ENCODE data around the gene KRTAP1-3. TPM values are rescaled to one million over a fixed set of nuclear protein-coding genes. Genes with fewer than 3 reads are reported as not detected.

KRTAP1-3 gene
- total and polyA plus RNA-seq, 2 donors (not counting 1 experiment from before 2014, with no cell fraction given) = not detected

DNA sequence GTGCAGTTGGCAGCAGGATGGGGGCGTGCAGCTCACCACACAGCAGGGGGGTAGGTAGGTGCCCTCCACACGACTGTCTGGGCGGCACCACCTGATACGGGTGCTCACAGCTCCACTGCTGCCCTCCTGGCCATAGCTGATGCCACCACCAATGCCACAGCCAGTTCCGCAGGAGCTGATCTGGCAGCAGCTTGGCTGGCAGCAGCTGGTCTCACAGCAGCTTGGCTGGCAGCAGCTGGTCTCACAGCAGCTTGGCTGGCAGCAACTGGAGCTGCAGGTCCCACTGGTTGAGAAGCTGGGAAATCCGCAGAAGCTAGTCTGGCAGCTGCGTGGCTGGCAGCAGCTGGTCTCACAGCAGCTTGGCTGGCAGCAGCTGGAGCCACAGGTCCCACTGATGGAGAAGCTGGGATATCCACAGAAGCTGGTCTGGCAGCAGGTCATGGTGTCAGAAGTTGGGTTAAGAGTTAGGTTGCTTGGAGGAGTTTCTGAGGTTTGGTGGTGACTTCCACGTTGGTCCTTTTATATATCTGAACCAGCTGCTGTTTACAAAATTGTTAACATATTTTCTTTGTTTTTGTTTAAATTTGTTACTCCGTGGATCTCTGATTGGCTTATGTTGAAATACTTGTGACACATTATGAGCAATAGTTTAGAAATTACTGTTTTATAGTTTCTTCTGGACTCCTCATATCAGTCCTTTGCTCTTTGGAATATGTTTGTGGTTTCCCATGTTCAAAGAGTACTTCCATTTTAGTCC is 7.8 kb downstream of the KRTAP1-3 start, which contains the start of gene KRTAP1-5:
Gene KRTAP1-5, minus strand, starts transcription at position 494 of the 757 bp plus-strand sequence. Its CDS starts 53 bp downstream, at position 441.
- TF ChIP-seq, protein P1, sequence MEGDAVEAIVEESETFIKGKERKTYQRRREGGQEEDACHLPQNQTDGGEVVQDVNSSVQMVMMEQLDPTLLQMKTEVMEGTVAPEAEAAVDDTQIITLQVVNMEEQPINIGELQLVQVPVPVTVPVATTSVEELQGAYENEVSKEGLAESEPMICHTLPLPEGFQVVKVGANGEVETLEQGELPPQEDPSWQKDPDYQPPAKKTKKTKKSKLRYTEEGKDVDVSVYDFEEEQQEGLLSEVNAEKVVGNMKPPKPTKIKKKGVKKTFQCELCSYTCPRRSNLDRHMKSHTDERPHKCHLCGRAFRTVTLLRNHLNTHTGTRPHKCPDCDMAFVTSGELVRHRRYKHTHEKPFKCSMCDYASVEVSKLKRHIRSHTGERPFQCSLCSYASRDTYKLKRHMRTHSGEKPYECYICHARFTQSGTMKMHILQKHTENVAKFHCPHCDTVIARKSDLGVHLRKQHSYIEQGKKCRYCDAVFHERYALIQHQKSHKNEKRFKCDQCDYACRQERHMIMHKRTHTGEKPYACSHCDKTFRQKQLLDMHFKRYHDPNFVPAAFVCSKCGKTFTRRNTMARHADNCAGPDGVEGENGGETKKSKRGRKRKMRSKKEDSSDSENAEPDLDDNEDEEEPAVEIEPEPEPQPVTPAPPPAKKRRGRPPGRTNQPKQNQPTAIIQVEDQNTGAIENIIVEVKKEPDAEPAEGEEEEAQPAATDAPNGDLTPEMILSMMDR (IDR thresholded peaks at IDR 0.05) = no peak
- TF ChIP-seq EZH2 (IDR thresholded peaks at IDR 0.05; ENCODE audit: borderline replicate concordance, insufficient read depth, low read depth, low read length, poor library complexity, severe bottlenecking) = no peak
- POLR2A ChIA-PET = no interaction called here
- ATAC-seq (ENCODE audit: low read depth) = no peak
- Histone ChIP-seq H3K4me2 (replicated peaks; ENCODE audit: low read depth, low read length, poor library complexity, severe bottlenecking) (no peak within 1 kb of the TSS), H3K4me3 (ENCODE audit: control extremely low read depth in 1 of 5, extremely low read depth in 1 of 5, insufficient read depth in 1 of 5, low read depth in 2 of 5, low read length in 4 of 5) (no peak within 1 kb of the TSS), H2AFZ (ENCODE audit: insufficient read depth, low read depth, low read length, poor library complexity, severe bottlenecking) (no peak within 1 kb of the TSS), H4K20me1 (ENCODE audit: control insufficient read depth, insufficient read depth, low read length, poor library complexity, severe bottlenecking) (no peaks in the 10 kb centered on the region), H3K27me3 (replicated peaks in 1 of 4; ENCODE audit: control extremely low read depth in 1 of 4, control insufficient read depth in 3 of 4, insufficient read depth in 4 of 4, low read length in 3 of 4) (peaks cover 0 to 9% (median 3%) of the 10 kb centered on the region in 4 experiments), H3K9me3 (ENCODE audit: control extremely low read depth in 1 of 3, control insufficient read depth in 2 of 3, insufficient read depth in 1 of 3, low read length in 2 of 3) (no peaks in the 10 kb centered on the region), H3K79me2 (ENCODE audit: control insufficient read depth, insufficient read depth, low read length) (no peaks in the 10 kb centered on the region), H3K27ac (ENCODE audit: low read length in 2 of 2) (no peak within 1 kb of the TSS), H3K9ac (ENCODE audit: low read length) (no peak within 1 kb of the TSS), H3K4me1 (ENCODE audit: control insufficient read depth in 2 of 2, insufficient read depth in 2 of 2, low read length in 2 of 2) (no peaks in the 10 kb centered on the region), H3K36me3 (replicated peaks in 1 of 2; ENCODE audit: control extremely low read depth in 1 of 2, control insufficient read depth in 1 of 2, extremely low read depth in 1 of 2, insufficient read depth in 2 of 2, low read length in 1 of 2) (no peaks in the 10 kb centered on the region)
- Mint-ChIP-seq H3K9me3 (ENCODE audit: insufficient read depth) (peaks cover 8% of the 10 kb centered on the region), H3K4me3 (no peak within 1 kb of the TSS), H3K4me1 (no peaks in the 10 kb centered on the region), H3K27ac (no peak within 1 kb of the TSS), H3K27me3 (peaks cover 66% of the 10 kb centered on the region)
- DNase-seq = no peak
- intact Hi-C loops (cut with micrococcal nuclease) = no loop called here
- CTCF ChIA-PET = no interaction called here
- WGBS (ENCODE audit: insufficient coverage) = 88% methylated on average over 7 of the region's 9 CpGs

DNA sequence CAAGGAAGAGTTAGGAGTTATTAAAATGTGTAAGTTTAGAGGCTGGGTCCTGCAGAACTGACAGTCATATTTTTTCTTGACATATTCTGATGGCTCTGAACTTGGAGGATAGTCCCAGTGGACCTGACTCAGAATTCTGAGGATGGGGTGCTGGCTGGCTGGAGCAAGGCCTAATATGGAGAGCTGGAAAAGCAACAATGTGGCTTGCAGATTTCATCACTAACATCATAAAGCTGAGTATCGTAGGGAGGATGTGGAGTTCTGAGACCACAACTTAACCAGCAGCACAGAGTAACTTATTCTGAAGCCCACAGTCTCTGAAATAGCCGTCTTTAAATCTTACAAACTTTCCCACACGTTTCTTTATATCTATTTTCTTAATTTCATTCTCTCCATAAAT is 10.0 kb downstream of the KRTAP1-3 start:
- peaks cover 11% of the 10 kb centered on the region for H3K9me3 Mint-ChIP-seq (ENCODE audit: insufficient read depth)
- ChIA-PET POLR2A (no interaction called here), CTCF (interaction anchor here (0.7 kb wide), 1 partner anchor 297 kb away, joined by 3 read pairs; no protein-coding TSS in a partner anchor)
- peaks cover 62% of the 10 kb centered on the region for H3K27me3 Mint-ChIP-seq
- TF ChIP-seq, protein P1 (IDR thresholded peaks at IDR 0.05) = no peak
- no peak for TF ChIP-seq EZH2 (IDR thresholded peaks at IDR 0.05; ENCODE audit: borderline replicate concordance, insufficient read depth, low read depth, low read length, poor library complexity, severe bottlenecking)
- H2AFZ ChIP-seq (ENCODE audit: insufficient read depth, low read depth, low read length, poor library complexity, severe bottlenecking) = no peak overlapping the region
- H3K4me3 Mint-ChIP-seq = no peak overlapping the region
- peaks cover 0 to 3% (median 2%) of the 10 kb centered on the region in 4 experiments for H3K27me3 ChIP-seq (replicated peaks in 1 of 4; ENCODE audit: control extremely low read depth in 1 of 4, control insufficient read depth in 3 of 4, insufficient read depth in 4 of 4, low read length in 3 of 4)
- no peak overlapping the region for H3K4me3 ChIP-seq (ENCODE audit: control extremely low read depth in 1 of 5, extremely low read depth in 1 of 5, insufficient read depth in 1 of 5, low read depth in 2 of 5, low read length in 4 of 5)
- no peaks in the 10 kb centered on the region for H3K4me1 ChIP-seq (ENCODE audit: control insufficient read depth in 2 of 2, insufficient read depth in 2 of 2, low read length in 2 of 2)
- no peak overlapping the region for H3K27ac ChIP-seq (ENCODE audit: low read length in 2 of 2)
- H3K4me1 Mint-ChIP-seq = no peaks in the 10 kb centered on the region
- peaks cover 0 to 5% (median 0%) of the 10 kb centered on the region in 3 donors for H3K9me3 ChIP-seq (ENCODE audit: control extremely low read depth in 1 of 3, control insufficient read depth in 2 of 3, insufficient read depth in 1 of 3, low read length in 2 of 3)
- WGBS (ENCODE audit: insufficient coverage) = no CpG with 5 or more reads among the region's 3 CpGs
- intact Hi-C loops (cut with micrococcal nuclease) = no loop called here
- ATAC-seq (ENCODE audit: low read depth) = no peak
- H3K27ac Mint-ChIP-seq = no peak overlapping the region
- no peak overlapping the region for H3K9ac ChIP-seq (ENCODE audit: low read length)
- H3K79me2 ChIP-seq (ENCODE audit: control insufficient read depth, insufficient read depth, low read length) = no peaks in the 10 kb centered on the region
- no peak for DNase-seq
- no peak overlapping the region for H3K4me2 ChIP-seq (replicated peaks; ENCODE audit: low read depth, low read length, poor library complexity, severe bottlenecking)
- H3K36me3 ChIP-seq (replicated peaks in 1 of 2; ENCODE audit: control extremely low read depth in 1 of 2, control insufficient read depth in 1 of 2, extremely low read depth in 1 of 2, insufficient read depth in 2 of 2, low read length in 1 of 2) = no peaks in the 10 kb centered on the region
- H4K20me1 ChIP-seq (ENCODE audit: control insufficient read depth, insufficient read depth, low read length, poor library complexity, severe bottlenecking) = no peaks in the 10 kb centered on the region
